H1 (cell line): Measurements from ENCODE around the gene SLC39A13. TPM values are rescaled to one million over a fixed set of nuclear protein-coding genes. Genes with fewer than 3 reads are reported as not detected.
A peak's percentile ranks its signal among the peaks of the same experiment; 100 is the strongest.

ENCODE experiments used
- ATF3 ChIP-seq: IDR thresholded peaks from 2 replicates; pipeline ENCODE4 v1.6.1; 2011; ENCODE audit warnings: low read depth, mild to moderate bottlenecking, low read length; ENCODE audit not compliant: insufficient read depth
- CHD7 ChIP-seq: fragments of 300-600 bp; sonication (generic); IDR thresholded peaks from 2 replicates; pipeline ENCODE4 v1.7.1; 2012; ENCODE audit warnings: low read length, moderate library complexity, mild to moderate bottlenecking, inconsistent platforms; ENCODE audit not compliant: insufficient replicate concordance
- E2F6 ChIP-seq: IDR thresholded peaks from 2 replicates; pipeline ENCODE4 v1.6.1; 2012; ENCODE audit warnings: inconsistent platforms
- EP300 ChIP-seq, 2 experiments: IDR thresholded peaks; 1 replicate in 1 of 2; 2 replicates in 1 of 2; pipeline ENCODE4 v1.6.1; 2011 to 2012; ENCODE audit warnings: low read depth in 2 of 2, low read length in 2 of 2, mild to moderate bottlenecking in 2 of 2, borderline replicate concordance in 1 of 2, inconsistent platforms in 1 of 2, moderate library complexity in 1 of 2
- HDAC2 ChIP-seq, 2 experiments: fragments of 300-600 bp in 1 of 2; sonication (generic) in 1 of 2; IDR thresholded peaks; 2 replicates each; pipeline ENCODE4 v1.6.1; 2011 to 2012; ENCODE audit warnings: low read depth in 2 of 2, low read length in 2 of 2, mild to moderate bottlenecking in 2 of 2, moderate library complexity in 2 of 2, borderline replicate concordance in 1 of 2, inconsistent platforms in 1 of 2
- RNF2 ChIP-seq: fragments of 200-900, 300-1000 bp; sonication (generic); IDR thresholded peaks from 2 replicates; pipeline ENCODE4 v1.7.1; 2016; ENCODE audit warnings: borderline replicate concordance, low read depth, mild to moderate bottlenecking, antibody characterized with exemption, low read length; ENCODE audit not compliant: poor library complexity, severe bottlenecking; ENCODE audit errors: missing control alignments
- polyA plus RNA-seq, 7 experiments: library from polyadenylated mRNA; depleted of rRNA in 3 of 7; stranded (reverse) in 5 of 7; unstranded in 2 of 7; fragments of >200 nt in 5 of 7; fragments of 200-250 nt in 2 of 7; gene quantifications; 1 replicate in 5 of 7; 2 replicates in 1 of 7; 4 replicates in 1 of 7; pipeline versions ENCODE4 v1.2.1 to v1.2.3, GENCODE V29; 2011 to 2013; ENCODE audit warnings: missing spikeins in 2 of 7, mixed read lengths in 2 of 7
- total RNA-seq: library from RNA; stranded (reverse); fragmentation: NEBNext Ultra II Directional; extraction: Animal tissue kit (Norgen Biotek cat#: 25700); gene quantifications from 2 replicates; pipeline ENCODE4 v1.2.1, GENCODE V29; 2021

SLC39A13 gene
- total and polyA plus RNA-seq, 2 of the 8 experiments (the other 6 are each of a cell fraction or from before 2014, with no cell fraction given) = 23.2 to 30.0 TPM

GRCh38 chr11:47407746-47408590, at the start of gene SLC39A13 (continued):
- TF ChIP-seq CHD7 = no peak
- peak; percentile 20; the same call in 1 of the 2 replicates for TF ChIP-seq E2F6
- TF ChIP-seq HDAC2 (IDR thresholded peaks at IDR 0.05; ENCODE audit: borderline replicate concordance in 1 of 2, low read depth in 2 of 2, low read length in 2 of 2) = no peak; a peak in 1 of 4 replicates
- TF ChIP-seq ATF3 = no peak
- TF ChIP-seq EP300 (IDR thresholded peaks at IDR 0.05; ENCODE audit: borderline replicate concordance in 1 of 2, low read depth in 2 of 2, low read length in 2 of 2) = no peak
- no peak for TF ChIP-seq RNF2
